K562 (cell line): ENCODE results near the gene CARM1. TPM values are rescaled to one million over a fixed set of nuclear protein-coding genes. Genes with fewer than 3 reads are reported as not detected.

Source experiments
- ATF4 ChIP-seq: fragments of 450-650 bp; formaldehyde crosslinking; IDR thresholded peaks from 2 replicates; pipeline ENCODE4 v1.4.0; 2022; ENCODE audit warnings: mild to moderate bottlenecking, moderate library complexity
- CEBPG ChIP-seq, 3 experiments: fragments of 200-800 bp in 1 of 3; sonication (Bioruptor generic) in 1 of 3; sonication (generic) in 1 of 3; formaldehyde crosslinking in 1 of 3; IDR thresholded peaks in 2 of 3; conservative IDR thresholded peaks in 1 of 3; 2 replicates each; pipeline versions ENCODE4 v1.6.1 to v1.8.0; 2016 to 2022; ENCODE audit warnings: missing compliant biosample characterization in 2 of 3, missing genetic modification characterization in 2 of 3, mild to moderate bottlenecking in 1 of 3, missing genetic modification reagents in 1 of 3
- CTCF ChIP-seq, 3 experiments: IDR thresholded peaks in 2 of 3; conservative IDR thresholded peaks in 1 of 3; 2 replicates each; pipeline ENCODE4 v1.5.1; 2011 to 2012; ENCODE audit warnings: low read length in 3 of 3, mild to moderate bottlenecking in 3 of 3, control low read depth in 2 of 3, improper control_type of control experiment in 1 of 3, inconsistent platforms in 1 of 3, low read depth in 1 of 3, mixed read lengths in 1 of 3, moderate library complexity in 1 of 3; ENCODE audit not compliant: insufficient read depth in 2 of 3
- E2F3 ChIP-seq: fragments of 250-450 bp; sonication (Bioruptor Pico); IDR thresholded peaks from 2 replicates; pipeline ENCODE4 v1.4.0; 2020; ENCODE audit warnings: mild to moderate bottlenecking
- EHMT2 ChIP-seq: fragments of 450-650 bp; IDR thresholded peaks from 2 replicates; pipeline ENCODE4 v1.6.1; 2018; ENCODE audit warnings: antibody characterized with exemption
- EP300 ChIP-seq: IDR thresholded peaks from 2 replicates; pipeline ENCODE4 v1.6.1; 2012; ENCODE audit warnings: low read length, improper control_type of control experiment
- FOSL1 ChIP-seq: fragments of 200-800 bp; sonication (Bioruptor generic); conservative IDR thresholded peaks from 2 replicates; pipeline ENCODE4 v1.6.1; 2016; ENCODE audit warnings: missing genetic modification characterization, missing compliant biosample characterization
- NR3C1 ChIP-seq: sonication (generic); formaldehyde crosslinking; IDR thresholded peaks from 2 replicates; pipeline ENCODE4 v1.8.1; 2022; ENCODE audit warnings: missing genetic modification reagents
- PCBP1 ChIP-seq: fragments of 200-400 bp; formaldehyde crosslinking; IDR thresholded peaks from 2 replicates; pipeline ENCODE4 v1.6.1; 2018; ENCODE audit warnings: mild to moderate bottlenecking, low read depth, low read length; ENCODE audit not compliant: poor library complexity, severe bottlenecking
- RBBP5 ChIP-seq: fragments of 200-600 bp; sonication (generic); IDR thresholded peaks from 2 replicates; pipeline ENCODE4 v1.6.1; 2012; ENCODE audit warnings: borderline replicate concordance, mild to moderate bottlenecking, low read length, control low read depth, inconsistent platforms; ENCODE audit not compliant: insufficient read depth, poor library complexity, severe bottlenecking
- SRSF9 ChIP-seq: fragments of 200-400 bp; formaldehyde crosslinking; IDR thresholded peaks from 2 replicates; pipeline ENCODE4 v1.6.1; 2017; ENCODE audit warnings: low read depth, low read length, borderline replicate concordance
- TCF7L2 ChIP-seq: fragments of 150-350 bp; IDR thresholded peaks from 2 replicates; pipeline ENCODE4 v1.6.1; 2016; ENCODE audit warnings: low read depth, mild to moderate bottlenecking, low read length, moderate library complexity
- TFAM ChIP-seq: fragments of 250-450 bp; sonication (Bioruptor Pico); conservative IDR thresholded peaks from 2 replicates; pipeline ENCODE4 v1.5.0; 2021; ENCODE audit warnings: mild to moderate bottlenecking, moderate library complexity
- TFAP4 ChIP-seq: sonication (generic); formaldehyde crosslinking; IDR thresholded peaks from 2 replicates; pipeline ENCODE4 v1.8.0; 2022; ENCODE audit warnings: missing genetic modification reagents, mild to moderate bottlenecking, moderate library complexity, borderline replicate concordance
- ZHX1 ChIP-seq: fragments of 150-350 bp; conservative IDR thresholded peaks from 2 replicates; pipeline ENCODE4 v1.6.1; 2014; ENCODE audit warnings: low read length
- ZKSCAN3 ChIP-seq: fragments of 250-450 bp; sonication (Bioruptor Pico); IDR thresholded peaks from 2 replicates; pipeline ENCODE4 v1.4.0; 2020
- ZNF24 ChIP-seq: fragments of 450-650 bp; IDR thresholded peaks from 2 replicates; pipeline ENCODE4 v1.6.1; 2016
- ZNF311 ChIP-seq: fragments of 250-450 bp; sonication (Bioruptor Pico); IDR thresholded peaks from 2 replicates; pipeline ENCODE4 v1.4.0; 2020; ENCODE audit warnings: mild to moderate bottlenecking, moderate library complexity
- ZNF354B ChIP-seq: fragments of 250-450 bp; sonication (Bioruptor Pico); IDR thresholded peaks from 2 replicates; pipeline ENCODE4 v1.4.0; 2020
- polyA plus RNA-seq, 8 experiments: library from polyadenylated mRNA; depleted of rRNA in 4 of 8; stranded (reverse) in 5 of 8; unstranded in 3 of 8; fragments of >200 nt; fragmentation: Nextera tagmentation in 2 of 8; fragmentation: Illumina TruSeq in 1 of 8; extraction: Ambion mirVana in 2 of 8; extraction: Trizol in 1 of 8; gene quantifications; 2 replicates each; pipeline versions ENCODE4 v1.2.1 to v1.2.3, GENCODE V29; 2011 to 2014; ENCODE audit warnings: inconsistent platforms in 1 of 8, missing spikeins in 1 of 8
- total RNA-seq, 7 experiments: library from RNA; depleted of rRNA in 6 of 7; stranded (reverse); fragments of >200 nt in 6 of 7; fragmentation: Illumina TruSeq in 2 of 7; extraction: Trizol in 2 of 7; gene quantifications; 2 replicates each; pipeline versions ENCODE4 v1.2.1 to v1.2.3, GENCODE V29; 2011 to 2021; ENCODE audit warnings: low replicate concordance in 1 of 7
- TF ChIP-seq, protein P1 (sequence below): fragments of 450-650 bp; formaldehyde crosslinking; IDR thresholded peaks from 2 replicates; pipeline ENCODE4 v1.4.0; 2022; ENCODE audit warnings: missing genetic modification characterization

Gene CARM1
- total and polyA plus RNA-seq, 9 of the 15 experiments (the other 6 are each of a cell fraction or from before 2014, with no cell fraction given) = 0.36 to 86.0 (median 29.7) TPM

- peak; percentile 37 for TF ChIP-seq PCBP1
- TF ChIP-seq ATF4 = no peak
- TF ChIP-seq CTCF (IDR thresholded peaks at IDR 0.05 in 2 of 3, conservative IDR thresholded peaks at IDR 0.05 in 1 of 3; ENCODE audit: insufficient read depth in 2 of 3, low read depth in 1 of 3, low read length in 3 of 3) = 0 out of 6 replicates have a peak, but pooled peaks of 1 of the 3 experiments have one; percentile 7
- peak; percentile 26; the same call in 1 of the 2 replicates for TF ChIP-seq TFAP4
- TF ChIP-seq FOSL1 (tag) = no peak
- TF ChIP-seq ZNF311 = no peak
- TF ChIP-seq TCF7L2 = no peak
- no peak for TF ChIP-seq EP300
- TF ChIP-seq ZNF354B (CRISPR knock-in tag) = no peak
- no peak for TF ChIP-seq EHMT2
- no peak for TF ChIP-seq SRSF9
- TF ChIP-seq NR3C1 = no peak
- no peak for TF ChIP-seq ZHX1
- no peak for TF ChIP-seq E2F3 (CRISPR knock-in tag)
- TF ChIP-seq CEBPG (CRISPR knock-in tag; IDR thresholded peaks at IDR 0.05) = no peak
- TF ChIP-seq CEBPG (tag; conservative IDR thresholded peaks at IDR 0.05 in 1 of 2, IDR thresholded peaks at IDR 0.05 in 1 of 2) = no peak
- TF ChIP-seq, protein P1, sequence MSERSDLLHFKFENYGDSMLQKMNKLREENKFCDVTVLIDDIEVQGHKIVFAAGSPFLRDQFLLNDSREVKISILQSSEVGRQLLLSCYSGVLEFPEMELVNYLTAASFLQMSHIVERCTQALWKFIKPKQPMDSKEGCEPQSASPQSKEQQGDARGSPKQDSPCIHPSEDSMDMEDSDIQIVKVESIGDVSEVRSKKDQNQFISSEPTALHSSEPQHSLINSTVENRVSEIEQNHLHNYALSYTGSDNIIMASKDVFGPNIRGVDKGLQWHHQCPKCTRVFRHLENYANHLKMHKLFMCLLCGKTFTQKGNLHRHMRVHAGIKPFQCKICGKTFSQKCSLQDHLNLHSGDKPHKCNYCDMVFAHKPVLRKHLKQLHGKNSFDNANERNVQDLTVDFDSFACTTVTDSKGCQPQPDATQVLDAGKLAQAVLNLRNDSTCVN = no peak
- TF ChIP-seq ZKSCAN3 = no peak
- TF ChIP-seq ZNF24 = no peak
- TF ChIP-seq TFAM (CRISPR knock-in tag) = no peak
- TF ChIP-seq RBBP5 = peak; percentile 38
These were observed 575 bp downstream of the CARM1 start (continued) for GRCh38 chr19:10871711-10872545.
